ENCODE data around the gene MIF4GD.

MIF4GD gene

DNA sequence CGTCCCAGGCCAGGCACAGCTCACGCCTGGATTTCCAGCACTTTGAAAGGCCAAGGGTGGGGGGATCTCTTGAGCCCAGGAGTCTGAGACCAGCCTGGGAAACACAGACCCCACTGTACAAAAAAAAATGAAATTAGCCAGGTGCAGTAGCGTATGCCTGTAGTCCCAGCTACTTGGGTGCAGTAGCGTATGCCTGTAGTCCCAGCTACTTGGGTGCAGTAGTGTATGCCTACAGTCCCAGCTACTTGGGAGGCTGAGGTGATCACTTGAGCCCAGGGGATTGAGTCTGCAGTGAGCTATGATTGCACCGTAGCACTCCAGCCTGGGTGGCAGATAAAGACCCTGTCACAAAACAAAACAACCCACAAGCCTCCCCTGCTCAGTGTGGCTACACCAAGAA is 45.2 kb upstream of the MIF4GD start:
- DNase-seq, result no peak
- Histone ChIP-seq H3K27ac (no peak overlapping the region), H3K4me1 (no peaks in the 10 kb centered on the region), H3K4me3 (no peak overlapping the region), H3K9me3 (no peaks in the 10 kb centered on the region), H3K27me3 (no peaks in the 10 kb centered on the region), H3K36me3 (peaks cover 26 to 44% (median 29%) of the 10 kb centered on the region in 3 donors)
- intact Hi-C loops (cut with DNase I; ENCODE audit: low total_unique reads), result no loop called here
- TF ChIP-seq, protein P1, sequence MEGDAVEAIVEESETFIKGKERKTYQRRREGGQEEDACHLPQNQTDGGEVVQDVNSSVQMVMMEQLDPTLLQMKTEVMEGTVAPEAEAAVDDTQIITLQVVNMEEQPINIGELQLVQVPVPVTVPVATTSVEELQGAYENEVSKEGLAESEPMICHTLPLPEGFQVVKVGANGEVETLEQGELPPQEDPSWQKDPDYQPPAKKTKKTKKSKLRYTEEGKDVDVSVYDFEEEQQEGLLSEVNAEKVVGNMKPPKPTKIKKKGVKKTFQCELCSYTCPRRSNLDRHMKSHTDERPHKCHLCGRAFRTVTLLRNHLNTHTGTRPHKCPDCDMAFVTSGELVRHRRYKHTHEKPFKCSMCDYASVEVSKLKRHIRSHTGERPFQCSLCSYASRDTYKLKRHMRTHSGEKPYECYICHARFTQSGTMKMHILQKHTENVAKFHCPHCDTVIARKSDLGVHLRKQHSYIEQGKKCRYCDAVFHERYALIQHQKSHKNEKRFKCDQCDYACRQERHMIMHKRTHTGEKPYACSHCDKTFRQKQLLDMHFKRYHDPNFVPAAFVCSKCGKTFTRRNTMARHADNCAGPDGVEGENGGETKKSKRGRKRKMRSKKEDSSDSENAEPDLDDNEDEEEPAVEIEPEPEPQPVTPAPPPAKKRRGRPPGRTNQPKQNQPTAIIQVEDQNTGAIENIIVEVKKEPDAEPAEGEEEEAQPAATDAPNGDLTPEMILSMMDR (IDR thresholded peaks at IDR 0.05), result no peak

DNA sequence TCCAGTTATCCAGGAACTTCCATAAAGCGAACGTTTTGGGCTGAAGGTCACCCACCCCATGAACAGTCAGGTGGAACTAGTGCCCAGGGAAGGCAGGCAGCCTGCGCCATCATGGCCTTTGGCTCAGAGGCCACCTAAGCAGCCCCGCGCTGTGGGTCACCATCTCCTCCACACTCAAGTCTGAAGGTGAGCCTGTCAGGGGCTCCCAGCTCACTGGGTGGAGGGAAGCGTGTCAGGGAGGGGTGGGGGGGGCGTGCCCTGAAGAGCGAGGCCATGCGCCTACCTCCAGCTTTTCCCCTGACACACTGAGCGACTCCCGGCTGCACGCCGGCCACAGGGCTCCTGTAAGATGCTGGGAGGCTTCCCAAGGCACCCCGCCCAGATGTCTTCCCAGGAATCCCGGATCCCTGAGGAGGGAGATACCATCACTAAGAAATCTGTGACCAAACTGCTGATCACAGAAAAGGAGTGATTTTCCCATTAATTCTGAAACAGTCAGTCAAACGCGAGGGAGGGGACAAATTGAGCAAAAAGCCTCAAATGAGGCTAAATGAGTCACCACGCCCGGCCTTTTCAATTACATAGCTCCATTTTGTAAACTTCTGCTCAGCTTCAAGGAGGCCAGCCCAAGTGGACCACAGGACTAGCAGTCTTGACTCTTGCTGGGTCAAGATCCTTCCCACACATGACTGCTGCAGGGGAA is 44.7 kb upstream of the MIF4GD start:
- H3K4me3 ChIP-seq, result no peak overlapping the region
- no peak for DNase-seq
- H3K4me1 ChIP-seq, result no peaks in the 10 kb centered on the region
- intact Hi-C loops (cut with DNase I; ENCODE audit: low total_unique reads), result no loop called here
- no peaks in the 10 kb centered on the region for H3K27me3 ChIP-seq
- TF ChIP-seq, protein P1 (IDR thresholded peaks at IDR 0.05), result no peak
- no peaks in the 10 kb centered on the region for H3K9me3 ChIP-seq
- no peak overlapping the region for H3K27ac ChIP-seq
- H3K36me3 ChIP-seq, result peaks cover 21 to 40% (median 23%) of the 10 kb centered on the region in 3 donors

DNA sequence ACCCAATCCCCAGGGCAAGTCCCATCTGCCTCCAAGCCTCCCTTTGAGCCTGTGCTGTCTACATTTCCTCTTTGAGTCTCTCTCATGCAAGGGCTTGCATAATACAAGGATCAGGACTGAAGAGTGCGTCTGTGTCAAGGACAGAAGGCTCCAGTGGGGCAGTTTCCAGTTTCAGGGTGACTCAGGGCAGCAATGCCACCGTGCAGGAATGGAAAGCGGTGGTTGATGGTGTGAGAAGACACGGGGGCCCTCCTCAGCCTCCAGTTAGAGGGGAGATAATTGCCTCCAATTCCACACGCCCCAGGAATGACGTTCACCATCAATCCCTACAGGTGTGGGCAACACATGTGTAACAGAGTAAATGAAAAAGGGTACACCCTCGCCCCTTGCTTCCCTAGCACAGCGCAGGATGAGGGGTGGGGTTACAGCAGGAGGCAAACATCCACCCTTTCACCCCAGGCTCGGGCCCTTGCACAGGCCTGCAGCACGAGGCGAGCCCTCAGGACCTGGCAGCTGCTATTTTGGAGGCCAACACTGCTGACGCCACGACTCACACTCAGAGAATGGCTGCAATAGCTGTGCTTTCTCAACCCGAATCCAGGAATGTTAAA is 43.0 kb upstream of the MIF4GD start:
- no peak overlapping the region for H3K4me3 ChIP-seq
- TF ChIP-seq, protein P1 (IDR thresholded peaks at IDR 0.05), result no peak
- DNase-seq, result no peak
- H3K4me1 ChIP-seq, result no peaks in the 10 kb centered on the region
- no peaks in the 10 kb centered on the region for H3K9me3 ChIP-seq
- intact Hi-C loops (cut with DNase I; ENCODE audit: low total_unique reads), result no loop called here
- H3K27me3 ChIP-seq, result no peaks in the 10 kb centered on the region
- no peak overlapping the region for H3K27ac ChIP-seq
- peaks cover 8 to 25% (median 11%) of the 10 kb centered on the region in 3 donors for H3K36me3 ChIP-seq

DNA sequence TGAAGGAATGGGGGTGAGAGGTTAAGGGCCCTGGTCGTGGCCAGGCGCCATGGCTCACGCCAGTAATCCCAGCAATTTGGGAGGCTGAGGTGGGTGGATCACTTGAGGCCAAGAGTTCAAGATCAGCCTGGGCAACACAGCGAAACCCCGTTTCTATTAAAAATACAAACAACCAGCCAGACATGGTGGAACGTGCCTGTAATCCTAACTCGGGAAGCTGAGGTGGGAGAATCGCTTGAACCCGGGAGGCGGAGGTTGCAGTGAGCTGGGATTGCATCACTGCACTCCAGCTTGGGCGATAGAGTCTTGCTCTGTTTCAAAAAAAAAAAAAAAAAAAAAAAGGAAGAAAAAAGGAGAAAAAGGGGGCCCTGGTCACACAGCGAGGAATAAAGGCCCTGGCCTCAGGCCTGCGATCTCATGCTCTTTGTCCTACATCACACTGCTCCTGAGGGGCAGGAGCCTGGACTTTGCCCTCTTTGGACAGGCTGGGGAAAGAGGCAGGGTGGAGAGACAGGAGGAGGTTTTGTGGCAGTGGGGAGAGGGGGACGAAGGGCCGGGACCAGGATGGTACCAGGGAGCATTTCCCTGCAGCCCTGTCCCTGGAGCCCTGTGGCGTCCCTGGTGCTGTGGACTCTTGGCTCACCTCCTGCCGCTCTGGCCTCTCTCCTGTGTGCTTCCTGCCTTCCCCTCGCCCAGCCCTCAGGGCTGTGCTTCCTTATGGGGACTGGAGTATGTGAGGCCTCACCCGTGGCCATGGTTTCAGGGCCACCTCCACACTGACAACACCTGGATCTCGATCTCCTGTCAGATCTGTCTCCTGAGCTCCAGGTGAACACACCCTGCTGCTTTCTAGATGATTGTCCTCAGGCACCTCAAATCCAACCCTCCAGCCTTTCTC is 38.0 kb upstream of the MIF4GD start:
- no peaks in the 10 kb centered on the region for H3K27me3 ChIP-seq
- no peaks in the 10 kb centered on the region for H3K4me1 ChIP-seq
- DNase-seq, result no peak
- H3K36me3 ChIP-seq, result no peaks in the 10 kb centered on the region
- TF ChIP-seq, protein P1 (IDR thresholded peaks at IDR 0.05), result no peak
- no peak overlapping the region for H3K27ac ChIP-seq
- no peak overlapping the region for H3K4me3 ChIP-seq
- intact Hi-C loops (cut with DNase I; ENCODE audit: low total_unique reads), result no loop called here
- H3K9me3 ChIP-seq, result no peaks in the 10 kb centered on the region

DNA sequence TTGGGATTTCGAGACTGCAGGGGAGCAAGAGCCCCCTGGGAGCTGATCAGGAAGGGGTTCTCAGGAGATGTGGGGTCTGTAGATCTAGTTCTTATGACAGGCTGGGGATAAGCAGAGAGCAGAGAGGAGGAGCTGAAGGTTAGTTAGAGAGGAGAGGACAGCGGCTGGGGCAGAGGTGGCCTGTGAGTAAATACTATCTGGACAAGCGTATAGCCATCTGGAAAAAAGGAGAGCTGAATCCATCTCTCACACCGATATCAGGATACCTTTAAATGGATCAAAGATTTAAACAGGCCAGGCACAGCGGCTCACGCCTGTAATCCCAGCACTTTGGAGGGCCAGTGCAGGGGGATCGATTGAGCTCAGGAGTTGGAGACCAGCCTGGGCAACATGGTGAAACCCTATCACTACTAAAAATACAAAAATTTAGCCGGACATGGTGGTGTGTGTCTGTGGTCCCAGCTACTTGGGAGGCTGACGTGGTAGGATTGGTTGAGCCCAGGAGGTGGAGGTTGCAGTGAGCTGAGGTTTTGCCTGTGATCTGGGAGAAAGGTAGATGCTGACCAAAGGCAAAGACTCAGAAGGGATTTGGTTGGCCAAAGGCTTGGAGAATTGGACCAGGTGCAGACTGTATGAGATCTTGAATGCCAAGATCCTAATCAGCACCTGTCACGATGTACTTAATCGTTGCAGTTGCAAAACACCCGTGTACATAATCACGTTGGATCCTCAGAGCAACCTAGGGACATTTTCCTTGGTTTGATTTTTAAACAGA is 37.1 kb upstream of the MIF4GD start:
- no peak for DNase-seq
- no peaks in the 10 kb centered on the region for H3K4me1 ChIP-seq
- TF ChIP-seq, protein P1 (IDR thresholded peaks at IDR 0.05), result no peak
- H3K4me3 ChIP-seq, result no peak overlapping the region
- no peaks in the 10 kb centered on the region for H3K27me3 ChIP-seq
- intact Hi-C loops (cut with DNase I; ENCODE audit: low total_unique reads), result no loop called here
- H3K27ac ChIP-seq, result no peak overlapping the region
- H3K9me3 ChIP-seq, result no peaks in the 10 kb centered on the region
- no peaks in the 10 kb centered on the region for H3K36me3 ChIP-seq
